Uterus (tissue), 2 donors: ENCODE data around the gene A4GALT.

Experiments used
- POLR2A ChIP-seq, 2 donors: fragments of 450-650 bp; IDR thresholded peaks; one replicate each; pipeline ENCODE4 v1.6.1; 2016; ENCODE audit warnings: antibody characterized with exemption in 2 of 2, mild to moderate bottlenecking in 1 of 2, moderate library complexity in 1 of 2
- TF ChIP-seq, protein P1 (sequence below), 4 experiments: fragments of 200-600 bp in 2 of 4; fragments of 450-650 bp in 2 of 4; sonication (generic) in 2 of 4; IDR thresholded peaks; one replicate each; pipeline ENCODE4 v1.5.1; 2016 to 2019; ENCODE audit warnings: antibody characterized with exemption in 4 of 4, mild to moderate bottlenecking in 2 of 4, moderate library complexity in 1 of 4

DNA sequence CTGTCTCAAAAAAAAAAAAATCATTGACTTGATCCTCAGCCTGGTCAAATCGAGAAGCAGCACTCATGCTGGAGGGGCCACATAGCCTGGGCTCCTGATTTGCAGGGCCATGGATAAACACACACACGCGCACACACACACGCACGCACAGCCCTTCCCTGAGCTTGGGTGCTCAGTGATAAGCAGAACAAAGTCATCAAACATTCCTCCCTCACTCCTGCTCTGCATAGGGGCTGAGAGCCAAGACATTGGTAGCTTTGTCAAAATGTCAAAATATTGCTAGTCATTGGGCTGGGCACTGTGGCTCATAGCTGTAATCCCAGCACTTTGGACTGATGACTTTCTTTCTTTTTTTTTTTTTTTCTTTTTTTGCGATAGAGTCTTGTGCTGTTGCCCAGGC, 34.0 kb upstream of the A4GALT start:
- no peak for TF ChIP-seq POLR2A (IDR thresholded peaks at IDR 0.05)
- TF ChIP-seq, protein P1, sequence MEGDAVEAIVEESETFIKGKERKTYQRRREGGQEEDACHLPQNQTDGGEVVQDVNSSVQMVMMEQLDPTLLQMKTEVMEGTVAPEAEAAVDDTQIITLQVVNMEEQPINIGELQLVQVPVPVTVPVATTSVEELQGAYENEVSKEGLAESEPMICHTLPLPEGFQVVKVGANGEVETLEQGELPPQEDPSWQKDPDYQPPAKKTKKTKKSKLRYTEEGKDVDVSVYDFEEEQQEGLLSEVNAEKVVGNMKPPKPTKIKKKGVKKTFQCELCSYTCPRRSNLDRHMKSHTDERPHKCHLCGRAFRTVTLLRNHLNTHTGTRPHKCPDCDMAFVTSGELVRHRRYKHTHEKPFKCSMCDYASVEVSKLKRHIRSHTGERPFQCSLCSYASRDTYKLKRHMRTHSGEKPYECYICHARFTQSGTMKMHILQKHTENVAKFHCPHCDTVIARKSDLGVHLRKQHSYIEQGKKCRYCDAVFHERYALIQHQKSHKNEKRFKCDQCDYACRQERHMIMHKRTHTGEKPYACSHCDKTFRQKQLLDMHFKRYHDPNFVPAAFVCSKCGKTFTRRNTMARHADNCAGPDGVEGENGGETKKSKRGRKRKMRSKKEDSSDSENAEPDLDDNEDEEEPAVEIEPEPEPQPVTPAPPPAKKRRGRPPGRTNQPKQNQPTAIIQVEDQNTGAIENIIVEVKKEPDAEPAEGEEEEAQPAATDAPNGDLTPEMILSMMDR (IDR thresholded peaks at IDR 0.05): no peak
